HepG2 (cell line): Measurements from ENCODE around the gene SART1. TPM values are rescaled to one million over a fixed set of nuclear protein-coding genes. Genes with fewer than 3 reads are reported as not detected.

ENCODE experiments used
- BATF2 ChIP-seq: sonication (generic); formaldehyde crosslinking; IDR thresholded peaks from 2 replicates; pipeline ENCODE4 v1.8.0; 2022; ENCODE audit warnings: mild to moderate bottlenecking, missing genetic modification reagents, moderate library complexity
- CHCHD3 ChIP-seq: sonication (generic); formaldehyde crosslinking; IDR thresholded peaks from 2 replicates; pipeline ENCODE4 v1.8.0; 2022; ENCODE audit warnings: mild to moderate bottlenecking, missing genetic modification reagents, moderate library complexity
- FOXK2 ChIP-seq: fragments of 450-650 bp; IDR thresholded peaks from 2 replicates; pipeline ENCODE4 v1.6.1; 2016
- FOXM1 ChIP-seq: sonication (generic); formaldehyde crosslinking; IDR thresholded peaks from 2 replicates; pipeline ENCODE4 v1.5.0; 2020; ENCODE audit warnings: missing genetic modification reagents
- GTF3A ChIP-seq: sonication (generic); formaldehyde crosslinking; conservative IDR thresholded peaks from 2 replicates; pipeline ENCODE4 v1.4.0; 2020; ENCODE audit warnings: mild to moderate bottlenecking, missing genetic modification reagents
- HIC2 ChIP-seq: sonication (generic); formaldehyde crosslinking; IDR thresholded peaks from 2 replicates; pipeline ENCODE4 v1.9.0; 2022; ENCODE audit warnings: low read depth, missing genetic modification reagents
- MAF1 ChIP-seq: sonication (generic); formaldehyde crosslinking; IDR thresholded peaks from 2 replicates; pipeline ENCODE4 v1.5.0; 2020; ENCODE audit warnings: missing genetic modification reagents, borderline replicate concordance
- MBNL3 ChIP-seq: fragments of 250-450 bp; sonication (Bioruptor Pico); conservative IDR thresholded peaks from 2 replicates; pipeline ENCODE4 v1.8.0; 2022; ENCODE audit warnings: mild to moderate bottlenecking, inconsistent platforms
- NFRKB ChIP-seq: fragments of 450-650 bp; IDR thresholded peaks from 2 replicates; pipeline ENCODE4 v1.6.1; 2017
- PITX1 ChIP-seq: sonication (generic); formaldehyde crosslinking; IDR thresholded peaks from 2 replicates; pipeline ENCODE4 v1.5.1; 2020; ENCODE audit warnings: mild to moderate bottlenecking, missing genetic modification reagents
- SATB2 ChIP-seq: sonication (generic); formaldehyde crosslinking; IDR thresholded peaks from 2 replicates; pipeline ENCODE4 v1.5.0; 2020; ENCODE audit warnings: missing genetic modification reagents
- SSRP1 ChIP-seq: IDR thresholded peaks from 2 replicates; pipeline ENCODE4 v1.6.1; 2016; ENCODE audit warnings: control low read depth
- TOPORS ChIP-seq: sonication (generic); formaldehyde crosslinking; IDR thresholded peaks from 2 replicates; pipeline ENCODE4 v1.8.0; 2023; ENCODE audit warnings: mild to moderate bottlenecking, missing genetic modification reagents
- USF2 ChIP-seq, 2 experiments: sonication (generic) in 1 of 2; formaldehyde crosslinking in 1 of 2; IDR thresholded peaks; 2 replicates each; pipeline versions ENCODE4 v1.5.1 to v1.6.1; 2011 to 2020; ENCODE audit warnings: borderline replicate concordance in 1 of 2, low read depth in 1 of 2, low read length in 1 of 2, mild to moderate bottlenecking in 1 of 2, missing genetic modification reagents in 1 of 2, moderate library complexity in 1 of 2
- ZHX1 ChIP-seq: sonication (generic); formaldehyde crosslinking; IDR thresholded peaks from 2 replicates; pipeline ENCODE4 v1.8.1; 2022; ENCODE audit warnings: low read depth, mild to moderate bottlenecking, missing genetic modification reagents
- ZNF513 ChIP-seq: sonication (generic); formaldehyde crosslinking; conservative IDR thresholded peaks from 2 replicates; pipeline ENCODE4 v1.5.0; 2020; ENCODE audit warnings: missing genetic modification reagents
- ZXDC ChIP-seq: sonication (generic); formaldehyde crosslinking; IDR thresholded peaks from 2 replicates; pipeline ENCODE4 v1.5.0; 2020; ENCODE audit warnings: mild to moderate bottlenecking, missing genetic modification reagents
- polyA plus RNA-seq, 8 experiments: library from polyadenylated mRNA; depleted of rRNA in 3 of 8; stranded (reverse) in 7 of 8; unstranded in 1 of 8; fragments of >200 nt; fragmentation: Illumina TruSeq in 4 of 8; extraction: Trizol in 4 of 8; gene quantifications; 2 replicates each; pipeline versions ENCODE4 v1.2.1 to v1.2.3, GENCODE V29; 2011 to 2016; ENCODE audit warnings: low read depth in 4 of 8, missing spikeins in 1 of 8, mixed read lengths in 1 of 8; ENCODE audit not compliant: insufficient read depth in 1 of 8
- total RNA-seq, 5 experiments: library from RNA; depleted of rRNA; stranded (reverse); fragments of >200 nt; fragmentation: Illumina TruSeq; extraction: Trizol; gene quantifications; 2 replicates each; pipeline ENCODE4 v1.2.3, GENCODE V29; 2016; ENCODE audit warnings: low read depth in 1 of 5

Gene SART1
- total and polyA plus RNA-seq, 2 of the 13 experiments (the other 11 are each of a cell fraction or from before 2014, with no cell fraction given), result 11.3 to 22.5 TPM

GRCh38 chr11:66022401-66023185 is 61.1 kb downstream of the SART1 start (continued):
- TF ChIP-seq MBNL3 (CRISPR knock-in tag) (no peak), SSRP1 (CRISPR knock-in tag) (no peak), CHCHD3 (CRISPR knock-in tag) (no peak), ZNF513 (CRISPR knock-in tag) (no peak), GTF3A (CRISPR knock-in tag) (no peak), HIC2 (no peak), FOXK2 (no peak), FOXM1 (CRISPR knock-in tag) (0 out of 2 replicates have a peak, but pooled peaks have one; percentile 39), SATB2 (no peak), PITX1 (CRISPR knock-in tag) (no peak), ZXDC (no peak), BATF2 (CRISPR knock-in tag) (no peak), TOPORS (CRISPR knock-in tag) (no peak), MAF1 (CRISPR knock-in tag) (0 out of 2 replicates have a peak, but pooled peaks have one; percentile 51), USF2 (IDR thresholded peaks at IDR 0.05; ENCODE audit: low read depth, low read length) (no peak), USF2 (CRISPR knock-in tag; IDR thresholded peaks at IDR 0.05; ENCODE audit: borderline replicate concordance) (no peak), NFRKB (no peak), ZHX1 (no peak)
